GM10847 (cell line): ENCODE measurements around the gene KRT8.

ENCODE experiments used
- POLR2A ChIP-seq: IDR thresholded peaks from 2 replicates; pipeline ENCODE4 v1.6.1; 2011; ENCODE audit not compliant: insufficient read length; ENCODE audit errors: extremely low read depth

The KRT8 gene

GRCh38 chr12:52874573-52875435 is 30.1 kb downstream of the KRT8 start:
- no peak for TF ChIP-seq POLR2A

GRCh38 chr12:52873832-52874572 is 30.9 kb downstream of the KRT8 start:
- TF ChIP-seq POLR2A, result no peak

GRCh38 chr12:52873513-52873831 is 31.4 kb downstream of the KRT8 start:
- TF ChIP-seq POLR2A, result no peak

DNA sequence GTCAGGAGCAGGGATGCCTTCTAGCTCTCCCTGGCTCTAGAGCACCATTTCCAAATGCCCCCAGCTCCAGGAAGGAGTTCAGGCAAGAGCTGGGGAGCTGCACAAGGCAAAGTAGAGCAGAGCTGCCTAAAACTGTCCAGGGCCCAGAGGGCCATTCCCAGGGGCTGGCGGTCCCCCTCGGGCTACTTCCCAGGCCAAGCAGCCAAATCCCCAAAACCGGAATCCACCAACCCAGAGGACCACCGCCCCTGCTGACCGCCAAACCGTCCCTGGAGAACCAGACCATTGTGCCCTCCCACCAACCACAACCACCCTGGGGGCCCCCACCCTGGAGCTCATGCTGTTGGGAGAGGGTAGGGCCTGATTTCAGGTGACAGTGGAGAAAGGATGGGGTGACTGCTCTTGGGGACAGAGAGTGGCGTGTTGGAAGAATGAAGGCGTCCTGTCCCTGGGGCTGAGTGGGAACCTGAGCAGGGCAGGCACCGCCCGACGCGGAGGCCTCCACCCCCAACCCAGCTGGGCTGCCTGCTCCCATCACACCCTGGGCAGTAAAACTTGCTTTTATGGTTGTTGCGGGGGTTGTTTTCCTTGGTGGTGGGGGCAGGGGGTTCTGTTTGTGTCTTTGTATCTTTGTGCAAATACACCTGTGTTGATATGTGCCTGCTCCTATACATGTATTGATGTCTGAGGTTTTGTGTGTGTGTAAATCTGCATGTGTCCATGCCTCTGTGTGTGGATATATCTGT is 32.1 kb downstream of the KRT8 start:
- TF ChIP-seq POLR2A, result no peak

- TF ChIP-seq POLR2A, result no peak
Observed at GRCh38 chr12:52871291-52872039, 33.4 kb downstream of the KRT8 start.

- TF ChIP-seq POLR2A, result no peak
Observed at GRCh38 chr12:52870361-52871290, 34.2 kb downstream of the KRT8 start.

DNA sequence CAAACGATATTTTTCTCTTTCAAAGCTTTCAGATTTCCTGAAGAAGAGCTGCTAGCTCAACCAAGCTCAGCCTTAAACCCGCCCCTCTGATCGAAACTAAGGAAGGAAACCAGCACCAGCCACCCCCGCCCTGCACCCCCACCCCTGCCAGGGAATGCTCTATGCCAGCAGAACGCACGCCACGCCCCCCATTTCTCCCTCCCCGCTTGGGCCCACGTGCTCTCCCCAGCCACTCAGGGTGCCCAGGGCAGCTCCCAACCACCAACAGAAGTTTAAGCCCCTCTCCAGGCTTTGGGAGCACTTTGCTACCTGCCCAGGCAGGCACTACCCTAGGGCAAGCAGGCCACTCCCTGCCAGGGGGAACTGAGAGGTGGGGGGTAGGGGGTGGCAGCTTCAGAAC is 37.2 kb downstream of the KRT8 start:
- no peak for TF ChIP-seq POLR2A

- no peak for TF ChIP-seq POLR2A
Observed at GRCh38 chr12:52867152-52867551, 37.7 kb downstream of the KRT8 start.

- TF ChIP-seq POLR2A, result no peak
Observed at GRCh38 chr12:52865090-52865944, 39.6 kb downstream of the KRT8 start.

GRCh38 chr12:52862023-52862422 is 42.9 kb downstream of the KRT8 start:
- TF ChIP-seq POLR2A, result no peak

GRCh38 chr12:52861511-52861910 is 43.4 kb downstream of the KRT8 start:
- TF ChIP-seq POLR2A, result no peak

GRCh38 chr12:52860102-52860823 is 44.6 kb downstream of the KRT8 start:
- no peak for TF ChIP-seq POLR2A
